SK-N-MC (cell line): ENCODE measurements around the gene TRMT10B.

Experiments
- EZH2 ChIP-seq: fragments of 200-600 bp; sonication (generic); IDR thresholded peaks from one replicate; pipeline ENCODE4 v1.6.1; 2017; ENCODE audit warnings: antibody characterized with exemption
- FOXP2 ChIP-seq: optimal IDR thresholded peaks from 2 replicates; pipeline ENCODE3; 2011; ENCODE audit warnings: mild to moderate bottlenecking, moderate library complexity; ENCODE audit not compliant: insufficient read depth; ENCODE audit errors: extremely low read length, control extremely low read depth
- POLR2AphosphoS5 ChIP-seq: IDR thresholded peaks from 2 replicates; pipeline ENCODE4 v1.6.1; 2012; ENCODE audit warnings: mild to moderate bottlenecking, low read depth, low read length, borderline replicate concordance

DNA sequence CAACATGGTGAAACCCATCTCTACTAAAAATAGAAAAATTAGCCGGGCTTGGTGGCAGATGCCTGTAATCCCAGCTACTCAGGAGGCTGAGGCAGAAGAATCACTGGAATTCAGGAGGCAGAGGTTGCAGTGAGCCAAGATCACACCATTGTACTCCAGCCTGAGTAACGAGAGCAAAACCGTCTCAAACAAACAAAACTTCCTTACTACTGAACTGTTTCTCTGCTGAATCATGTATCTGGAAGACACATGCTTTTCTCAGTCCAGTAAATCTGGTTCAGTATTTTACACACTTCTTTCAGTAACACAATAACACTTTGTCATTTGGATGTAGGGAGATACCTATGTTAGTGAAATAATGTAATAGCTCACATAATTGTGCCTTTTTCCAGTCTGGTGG lies 7.9 kb downstream of the TRMT10B start:
- TF ChIP-seq EZH2, result no peak
- TF ChIP-seq POLR2AphosphoS5, result no peak
- no peak for TF ChIP-seq FOXP2
